ENCODE data around the gene RASSF6. TPM values are rescaled to one million over a fixed set of nuclear protein-coding genes. Genes with fewer than 3 reads are reported as not detected.

The RASSF6 gene
- total RNA-seq, 1 donor from 2014 or later = not detected

DNA sequence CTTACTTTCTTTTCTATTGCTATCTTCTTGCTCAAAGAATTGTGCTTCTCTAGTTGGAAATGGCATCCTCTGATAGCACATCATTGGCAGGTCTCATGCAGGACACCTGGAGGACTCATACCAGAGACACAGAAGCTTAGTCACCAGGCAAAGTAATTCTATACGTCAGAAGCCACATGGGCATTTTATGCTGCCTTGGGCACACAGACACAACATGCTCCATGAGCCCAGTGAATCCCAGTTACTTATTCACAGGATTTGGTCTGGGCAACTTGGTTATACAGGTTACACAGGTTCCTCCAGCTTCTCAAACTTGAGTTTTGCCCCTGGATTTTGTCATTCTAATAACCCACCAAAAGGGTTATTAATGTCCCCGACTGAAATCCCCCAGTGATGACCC, 7.1 kb downstream of the RASSF6 start:
- H3K9ac ChIP-seq = no peak overlapping the region
- H3K4me2 ChIP-seq = no peak overlapping the region
- H3K4me1 Mint-ChIP-seq = peaks cover 6% of the 10 kb centered on the region
- no peak for DNase-seq (ENCODE audit: low spot score)
- H3K36me3 Mint-ChIP-seq = no peaks in the 10 kb centered on the region
- no peak overlapping the region for H3K4me3 ChIP-seq
- H3K4me1 ChIP-seq = peaks cover 5% of the 10 kb centered on the region
- no peaks in the 10 kb centered on the region for H4K20me1 ChIP-seq (ENCODE audit: low read depth)
- no peaks in the 10 kb centered on the region for H3K27me3 Mint-ChIP-seq (ENCODE audit: insufficient read depth, low read depth)
- no peak overlapping the region for H2AFZ ChIP-seq (replicated peaks)
- no peak overlapping the region for H3K4me3 Mint-ChIP-seq
- no peak overlapping the region for H3K27ac Mint-ChIP-seq
- H3K36me3 ChIP-seq = no peaks in the 10 kb centered on the region
- H3K9me3 Mint-ChIP-seq = no peaks in the 10 kb centered on the region
- H3K27me3 ChIP-seq = no peaks in the 10 kb centered on the region
- TF ChIP-seq EZH2 (IDR thresholded peaks at IDR 0.05) (no peak), EZH2phosphoT487 (IDR thresholded peaks at IDR 0.05) (no peak)
- TF ChIP-seq, protein P1, sequence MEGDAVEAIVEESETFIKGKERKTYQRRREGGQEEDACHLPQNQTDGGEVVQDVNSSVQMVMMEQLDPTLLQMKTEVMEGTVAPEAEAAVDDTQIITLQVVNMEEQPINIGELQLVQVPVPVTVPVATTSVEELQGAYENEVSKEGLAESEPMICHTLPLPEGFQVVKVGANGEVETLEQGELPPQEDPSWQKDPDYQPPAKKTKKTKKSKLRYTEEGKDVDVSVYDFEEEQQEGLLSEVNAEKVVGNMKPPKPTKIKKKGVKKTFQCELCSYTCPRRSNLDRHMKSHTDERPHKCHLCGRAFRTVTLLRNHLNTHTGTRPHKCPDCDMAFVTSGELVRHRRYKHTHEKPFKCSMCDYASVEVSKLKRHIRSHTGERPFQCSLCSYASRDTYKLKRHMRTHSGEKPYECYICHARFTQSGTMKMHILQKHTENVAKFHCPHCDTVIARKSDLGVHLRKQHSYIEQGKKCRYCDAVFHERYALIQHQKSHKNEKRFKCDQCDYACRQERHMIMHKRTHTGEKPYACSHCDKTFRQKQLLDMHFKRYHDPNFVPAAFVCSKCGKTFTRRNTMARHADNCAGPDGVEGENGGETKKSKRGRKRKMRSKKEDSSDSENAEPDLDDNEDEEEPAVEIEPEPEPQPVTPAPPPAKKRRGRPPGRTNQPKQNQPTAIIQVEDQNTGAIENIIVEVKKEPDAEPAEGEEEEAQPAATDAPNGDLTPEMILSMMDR (IDR thresholded peaks at IDR 0.05) = no peak
- no peak overlapping the region for H3K27ac ChIP-seq
- no peaks in the 10 kb centered on the region for H3F3A ChIP-seq (ENCODE audit: low read depth)
- H3K9me3 ChIP-seq (ENCODE audit: low read depth) = no peaks in the 10 kb centered on the region
- H3K79me2 ChIP-seq (ENCODE audit: low read depth) = no peaks in the 10 kb centered on the region

DNA sequence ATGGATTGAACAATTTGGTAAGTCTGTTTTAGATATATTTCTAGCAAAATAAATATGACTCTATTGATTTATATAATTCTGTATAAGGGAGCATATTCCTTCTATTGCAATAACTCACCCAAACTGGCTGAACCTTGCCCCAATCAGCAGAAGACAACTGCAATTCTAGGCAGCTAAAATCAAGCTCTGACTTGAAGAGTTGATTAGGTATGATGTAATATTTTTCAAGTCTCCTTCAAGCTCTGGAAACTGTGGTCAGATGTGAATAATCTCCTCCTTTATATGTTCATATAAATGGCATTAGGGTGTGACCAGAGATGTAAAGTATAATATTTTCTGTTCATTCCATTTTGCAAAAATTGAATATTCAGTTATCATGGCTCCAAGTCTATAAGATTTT, 8.2 kb downstream of the RASSF6 start:
- Histone ChIP-seq H3K79me2 (ENCODE audit: low read depth) (no peaks in the 10 kb centered on the region), H3K27me3 (no peaks in the 10 kb centered on the region), H3K4me2 (no peak overlapping the region), H3K4me1 (peaks cover 5% of the 10 kb centered on the region), H3F3A (ENCODE audit: low read depth) (no peaks in the 10 kb centered on the region), H4K20me1 (ENCODE audit: low read depth) (no peaks in the 10 kb centered on the region), H3K36me3 (no peaks in the 10 kb centered on the region), H2AFZ (replicated peaks) (no peak overlapping the region), H3K4me3 (no peak overlapping the region), H3K9ac (no peak overlapping the region), H3K9me3 (ENCODE audit: low read depth) (no peaks in the 10 kb centered on the region), H3K27ac (no peak overlapping the region)
- no peak for TF ChIP-seq EZH2phosphoT487 (IDR thresholded peaks at IDR 0.05)
- TF ChIP-seq EZH2 (IDR thresholded peaks at IDR 0.05) = no peak
- TF ChIP-seq, protein P1 (IDR thresholded peaks at IDR 0.05) = no peak
- H3K4me3 Mint-ChIP-seq = no peak overlapping the region
- H3K27ac Mint-ChIP-seq = no peak overlapping the region
- no peaks in the 10 kb centered on the region for H3K27me3 Mint-ChIP-seq (ENCODE audit: insufficient read depth, low read depth)
- H3K4me1 Mint-ChIP-seq = peaks cover 6% of the 10 kb centered on the region
- H3K36me3 Mint-ChIP-seq = no peaks in the 10 kb centered on the region
- H3K9me3 Mint-ChIP-seq = no peaks in the 10 kb centered on the region
- DNase-seq (ENCODE audit: low spot score) = no peak

DNA sequence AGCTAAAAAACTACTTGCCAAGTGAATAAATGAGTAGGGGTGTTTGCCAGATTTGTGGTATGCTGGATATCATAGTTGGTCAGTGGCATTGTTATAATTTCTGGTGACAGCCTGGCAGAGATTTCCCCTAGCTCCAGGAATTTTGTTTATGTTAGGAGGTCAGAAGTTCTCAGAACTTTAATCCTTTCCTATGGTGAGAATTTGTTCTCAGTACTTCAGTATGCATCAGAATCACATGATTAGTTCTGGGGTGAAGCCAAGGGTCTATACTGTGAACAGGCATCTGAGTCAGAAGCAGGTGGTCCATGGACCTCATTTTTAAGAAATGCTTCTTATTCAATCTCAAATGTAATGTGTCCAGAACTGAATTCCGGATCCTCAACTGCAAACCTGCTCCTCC, 10.5 kb downstream of the RASSF6 start:
- no peaks in the 10 kb centered on the region for H3K27me3 Mint-ChIP-seq (ENCODE audit: insufficient read depth, low read depth)
- H3K36me3 Mint-ChIP-seq = no peaks in the 10 kb centered on the region
- Histone ChIP-seq H3K4me3 (no peak overlapping the region), H3K4me2 (no peak overlapping the region), H3K79me2 (ENCODE audit: low read depth) (no peaks in the 10 kb centered on the region), H3K36me3 (no peaks in the 10 kb centered on the region), H3K27me3 (no peaks in the 10 kb centered on the region), H3K4me1 (peaks cover 5% of the 10 kb centered on the region), H3F3A (ENCODE audit: low read depth) (no peaks in the 10 kb centered on the region), H2AFZ (replicated peaks) (no peak overlapping the region), H4K20me1 (ENCODE audit: low read depth) (no peaks in the 10 kb centered on the region), H3K9me3 (ENCODE audit: low read depth) (no peaks in the 10 kb centered on the region), H3K27ac (no peak overlapping the region), H3K9ac (no peak overlapping the region)
- TF ChIP-seq, protein P1 (IDR thresholded peaks at IDR 0.05) = no peak
- TF ChIP-seq EZH2phosphoT487 (IDR thresholded peaks at IDR 0.05) = no peak
- TF ChIP-seq EZH2 (IDR thresholded peaks at IDR 0.05) = no peak
- H3K9me3 Mint-ChIP-seq = no peaks in the 10 kb centered on the region
- H3K4me1 Mint-ChIP-seq = peaks cover 6% of the 10 kb centered on the region
- no peak for DNase-seq (ENCODE audit: low spot score)
- H3K27ac Mint-ChIP-seq = no peak overlapping the region
- H3K4me3 Mint-ChIP-seq = no peak overlapping the region

Measured in neural progenitor cell (in vitro differentiated cells).